HepG2 (cell line): ENCODE measurements around the gene ANKRD12. TPM values are rescaled to one million over a fixed set of nuclear protein-coding genes. Genes with fewer than 3 reads are reported as not detected.

Experiments used
- NR2F6 ChIP-seq, 2 experiments: IDR thresholded peaks; 2 replicates each; pipeline ENCODE4 v1.6.1; 2016; ENCODE audit warnings: antibody characterized with exemption in 1 of 2, mild to moderate bottlenecking in 1 of 2
- PAX8 ChIP-seq: sonication (generic); formaldehyde crosslinking; IDR thresholded peaks from 2 replicates; pipeline ENCODE4 v1.8.0; 2022; ENCODE audit warnings: mild to moderate bottlenecking, missing genetic modification reagents, borderline replicate concordance
- REPIN1 ChIP-seq: sonication (generic); formaldehyde crosslinking; IDR thresholded peaks from 2 replicates; pipeline ENCODE4 v1.8.0; 2022; ENCODE audit warnings: missing genetic modification reagents, low read depth, mild to moderate bottlenecking, borderline replicate concordance
- SMYD3 ChIP-seq: sonication (generic); formaldehyde crosslinking; IDR thresholded peaks from 2 replicates; pipeline ENCODE4 v1.8.1; 2023; ENCODE audit warnings: mild to moderate bottlenecking, missing genetic modification reagents
- SNAPC2 ChIP-seq: sonication (generic); formaldehyde crosslinking; IDR thresholded peaks from 2 replicates; pipeline ENCODE4 v1.8.1; 2022; ENCODE audit warnings: mild to moderate bottlenecking, missing genetic modification reagents
- ZEB1 ChIP-seq: IDR thresholded peaks from 2 replicates; pipeline ENCODE4 v1.6.1; 2012; ENCODE audit warnings: mild to moderate bottlenecking, low read depth, inconsistent platforms; ENCODE audit not compliant: insufficient replicate concordance
- ZNF10 ChIP-seq: sonication (generic); formaldehyde crosslinking; IDR thresholded peaks from 2 replicates; pipeline ENCODE4 v1.4.0; 2020; ENCODE audit warnings: mild to moderate bottlenecking, low read depth, missing genetic modification reagents, borderline replicate concordance
- ZNF75D ChIP-seq: sonication (generic); formaldehyde crosslinking; IDR thresholded peaks from 2 replicates; pipeline ENCODE4 v1.8.1; 2023; ENCODE audit warnings: missing genetic modification reagents, mild to moderate bottlenecking, borderline replicate concordance
- ZNF772 ChIP-seq: sonication (generic); formaldehyde crosslinking; IDR thresholded peaks from 2 replicates; pipeline ENCODE4 v1.5.0; 2020; ENCODE audit warnings: mild to moderate bottlenecking, missing genetic modification reagents
- ZNF784 ChIP-seq: sonication (generic); formaldehyde crosslinking; IDR thresholded peaks from 2 replicates; pipeline ENCODE4 v1.5.1; 2020; ENCODE audit warnings: missing genetic modification reagents, mild to moderate bottlenecking, borderline replicate concordance
- ZNF788 ChIP-seq: sonication (generic); formaldehyde crosslinking; IDR thresholded peaks from 2 replicates; pipeline ENCODE4 v1.5.0; 2020; ENCODE audit warnings: mild to moderate bottlenecking, missing genetic modification reagents, borderline replicate concordance
- ZNF841 ChIP-seq: sonication (generic); formaldehyde crosslinking; IDR thresholded peaks from 2 replicates; pipeline ENCODE4 v1.8.1; 2023; ENCODE audit warnings: missing genetic modification reagents, borderline replicate concordance
- ZNF891 ChIP-seq: sonication (generic); formaldehyde crosslinking; IDR thresholded peaks from 2 replicates; pipeline ENCODE4 v1.5.0; 2020; ENCODE audit warnings: mild to moderate bottlenecking, missing genetic modification reagents
- polyA plus RNA-seq, 8 experiments: library from polyadenylated mRNA; depleted of rRNA in 3 of 8; stranded (reverse) in 7 of 8; unstranded in 1 of 8; fragments of >200 nt; fragmentation: Illumina TruSeq in 4 of 8; extraction: Trizol in 4 of 8; gene quantifications; 2 replicates each; pipeline versions ENCODE4 v1.2.1 to v1.2.3, GENCODE V29; 2011 to 2016; ENCODE audit warnings: low read depth in 4 of 8, missing spikeins in 1 of 8, mixed read lengths in 1 of 8; ENCODE audit not compliant: insufficient read depth in 1 of 8
- total RNA-seq, 5 experiments: library from RNA; depleted of rRNA; stranded (reverse); fragments of >200 nt; fragmentation: Illumina TruSeq; extraction: Trizol; gene quantifications; 2 replicates each; pipeline ENCODE4 v1.2.3, GENCODE V29; 2016; ENCODE audit warnings: low read depth in 1 of 5
- TF ChIP-seq, protein P1 (sequence below): sonication (generic); formaldehyde crosslinking; IDR thresholded peaks from 2 replicates; pipeline ENCODE4 v1.4.0; 2020; ENCODE audit warnings: missing genetic modification reagents
- TF ChIP-seq, protein P2 (sequence below): sonication (generic); formaldehyde crosslinking; IDR thresholded peaks from 2 replicates; pipeline ENCODE4 v1.4.0; 2020; ENCODE audit warnings: mild to moderate bottlenecking, missing genetic modification reagents

ANKRD12 gene
- total and polyA plus RNA-seq, 2 of the 13 experiments (the other 11 are each of a cell fraction or from before 2014, with no cell fraction given): 6.0 to 23.2 TPM

GRCh38 chr18:9334973-9335696 is 198.6 kb downstream of the ANKRD12 start (continued):
- TF ChIP-seq ZNF772 (CRISPR knock-in tag) (no peak), ZNF75D (CRISPR knock-in tag) (no peak), SNAPC2 (no peak), ZNF891 (peak; percentile 76; the same call in 1 of the 2 replicates), ZEB1 (no peak), REPIN1 (CRISPR knock-in tag) (no peak), ZNF784 (CRISPR knock-in tag) (0 out of 2 replicates have a peak, but pooled peaks have one; percentile 24), ZNF841 (no peak), PAX8 (CRISPR knock-in tag) (no peak), ZNF788 (CRISPR knock-in tag) (no peak), SMYD3 (CRISPR knock-in tag) (no peak), ZNF10 (CRISPR knock-in tag) (no peak), NR2F6 (IDR thresholded peaks at IDR 0.05) (no peak), NR2F6 (CRISPR knock-in tag; IDR thresholded peaks at IDR 0.05) (no peak)
- TF ChIP-seq, protein P1, sequence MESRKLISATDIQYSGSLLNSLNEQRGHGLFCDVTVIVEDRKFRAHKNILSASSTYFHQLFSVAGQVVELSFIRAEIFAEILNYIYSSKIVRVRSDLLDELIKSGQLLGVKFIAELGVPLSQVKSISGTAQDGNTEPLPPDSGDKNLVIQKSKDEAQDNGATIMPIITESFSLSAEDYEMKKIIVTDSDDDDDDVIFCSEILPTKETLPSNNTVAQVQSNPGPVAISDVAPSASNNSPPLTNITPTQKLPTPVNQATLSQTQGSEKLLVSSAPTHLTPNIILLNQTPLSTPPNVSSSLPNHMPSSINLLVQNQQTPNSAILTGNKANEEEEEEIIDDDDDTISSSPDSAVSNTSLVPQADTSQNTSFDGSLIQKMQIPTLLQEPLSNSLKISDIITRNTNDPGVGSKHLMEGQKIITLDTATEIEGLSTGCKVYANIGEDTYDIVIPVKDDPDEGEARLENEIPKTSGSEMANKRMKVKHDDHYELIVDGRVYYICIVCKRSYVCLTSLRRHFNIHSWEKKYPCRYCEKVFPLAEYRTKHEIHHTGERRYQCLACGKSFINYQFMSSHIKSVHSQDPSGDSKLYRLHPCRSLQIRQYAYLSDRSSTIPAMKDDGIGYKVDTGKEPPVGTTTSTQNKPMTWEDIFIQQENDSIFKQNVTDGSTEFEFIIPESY (CRISPR knock-in tag): no peak
- TF ChIP-seq, protein P2, sequence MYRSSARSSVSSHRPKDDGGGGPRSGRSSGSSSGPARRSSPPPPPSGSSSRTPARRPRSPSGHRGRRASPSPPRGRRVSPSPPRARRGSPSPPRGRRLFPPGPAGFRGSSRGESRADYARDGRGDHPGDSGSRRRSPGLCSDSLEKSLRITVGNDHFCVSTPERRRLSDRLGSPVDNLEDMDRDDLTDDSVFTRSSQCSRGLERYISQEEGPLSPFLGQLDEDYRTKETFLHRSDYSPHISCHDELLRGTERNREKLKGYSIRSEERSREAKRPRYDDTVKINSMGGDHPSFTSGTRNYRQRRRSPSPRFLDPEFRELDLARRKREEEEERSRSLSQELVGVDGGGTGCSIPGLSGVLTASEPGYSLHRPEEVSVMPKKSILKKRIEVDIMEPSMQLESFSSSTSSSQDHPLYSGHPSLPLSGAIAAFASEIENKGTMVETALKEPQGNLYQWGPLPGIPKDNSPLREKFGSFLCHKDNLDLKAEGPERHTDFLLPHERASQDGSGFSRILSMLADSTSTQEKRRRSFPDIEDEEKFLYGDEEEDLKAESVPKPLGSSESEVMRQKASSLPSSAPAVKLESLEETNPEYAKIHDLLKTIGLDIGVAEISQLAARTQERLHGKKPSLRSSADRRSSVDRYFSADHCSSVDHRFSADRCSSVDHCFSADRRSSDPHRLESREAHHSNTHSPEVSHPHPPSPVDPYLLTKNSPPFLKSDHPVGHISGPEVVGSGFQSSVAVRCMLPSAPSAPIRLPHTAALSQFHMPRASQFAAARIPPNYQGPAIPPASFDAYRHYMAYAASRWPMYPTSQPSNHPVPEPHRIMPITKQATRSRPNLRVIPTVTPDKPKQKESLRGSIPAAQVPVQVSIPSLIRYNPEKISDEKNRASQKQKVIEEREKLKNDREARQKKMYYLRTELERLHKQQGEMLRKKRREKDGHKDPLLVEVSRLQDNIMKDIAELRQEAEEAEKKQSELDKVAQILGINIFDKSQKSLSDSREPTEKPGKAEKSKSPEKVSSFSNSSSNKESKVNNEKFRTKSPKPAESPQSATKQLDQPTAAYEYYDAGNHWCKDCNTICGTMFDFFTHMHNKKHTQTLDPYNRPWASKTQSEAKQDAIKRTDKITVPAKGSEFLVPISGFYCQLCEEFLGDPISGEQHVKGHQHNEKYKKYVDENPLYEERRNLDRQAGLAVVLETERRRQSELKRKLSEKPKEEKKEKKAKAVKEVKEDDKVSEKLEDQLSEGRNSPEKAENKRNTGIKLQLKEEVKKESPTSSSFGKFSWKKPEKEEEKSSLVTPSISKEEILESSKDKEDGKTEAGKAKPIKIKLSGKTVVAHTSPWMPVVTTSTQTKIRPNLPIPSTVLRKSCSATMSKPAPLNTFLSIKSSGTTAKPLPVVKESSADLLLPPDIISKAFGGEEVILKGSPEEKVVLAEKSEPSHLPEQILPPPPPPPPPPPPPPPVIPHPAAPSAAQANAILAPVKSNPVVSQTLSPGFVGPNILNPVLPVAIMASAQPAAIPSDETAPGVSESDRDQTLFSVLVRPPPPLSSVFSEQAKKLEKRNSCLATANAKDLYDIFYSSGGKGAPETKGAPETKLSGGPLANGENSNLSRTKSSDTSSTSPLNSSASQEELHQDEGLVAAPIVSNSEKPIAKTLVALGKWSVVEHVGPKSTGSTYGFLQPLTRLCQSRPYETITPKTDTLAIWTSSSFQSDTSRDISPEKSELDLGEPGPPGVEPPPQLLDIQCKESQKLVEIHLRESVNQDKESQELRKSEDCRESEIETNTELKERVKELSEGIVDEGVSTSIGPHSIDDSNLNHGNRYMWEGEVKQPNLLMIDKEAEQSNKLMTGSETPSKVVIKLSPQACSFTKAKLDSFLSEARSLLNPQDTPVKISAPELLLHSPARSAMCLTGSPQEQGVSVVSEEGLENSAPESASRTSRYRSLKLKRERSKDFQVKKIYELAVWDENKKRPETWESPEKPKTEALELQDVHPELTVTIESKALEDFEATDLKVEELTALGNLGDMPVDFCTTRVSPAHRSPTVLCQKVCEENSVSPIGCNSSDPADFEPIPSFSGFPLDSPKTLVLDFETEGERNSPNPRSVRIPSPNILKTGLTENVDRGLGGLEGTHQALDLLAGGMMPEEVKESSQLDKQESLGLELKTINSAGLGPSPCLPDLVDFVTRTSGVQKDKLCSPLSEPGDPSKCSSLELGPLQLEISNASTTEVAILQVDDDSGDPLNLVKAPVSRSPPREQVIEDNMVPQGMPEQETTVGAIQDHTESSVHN (CRISPR knock-in tag): no peak
